GM12878 (cell line): ENCODE data around the gene ZDHHC14. TPM values are rescaled to one million over a fixed set of nuclear protein-coding genes. Genes with fewer than 3 reads are reported as not detected.

Experiments used
- ATAC-seq: fragments of 200-7000 bp; cut with Tn5 transposase; 3 replicates; pipeline ENCODE4 v1.9.1; 2020; ENCODE audit warnings: mild to moderate bottlenecking, moderate library complexity
- BruUV-seq: library from RNA; stranded (reverse); fragments of 400-500 nt; replicated peaks from 2 replicates; lab custom pipeline; 2021; lab: Mats Ljungman, UMichigan
- CTCF ChIA-PET: fragments of 300-600 bp; sonication (Branson Sonifier 250); formaldehyde crosslinking; extraction: SDS; loops from one replicate; lab custom pipeline; 2021; ENCODE audit warnings: inconsistent platforms; lab: Yijun Ruan, JAX
- POLR2A ChIA-PET: fragments of 350-600 bp; formaldehyde crosslinking; extraction: SDS; loops from one replicate; lab custom pipeline; 2021; ENCODE audit warnings: inconsistent platforms; lab: Charles Lee
- RAD21 ChIA-PET: fragments of 300-600 bp; sonication (Branson Sonifier 250); formaldehyde crosslinking; loops from one replicate; lab custom pipeline; 2023; ENCODE audit warnings: antibody characterized with exemption; ENCODE audit not compliant: unreplicated experiment; lab: Charles Lee
- SMC1A ChIA-PET: fragments of 300-600 bp; sonication (Branson Sonifier 250); formaldehyde crosslinking; loops from one replicate; lab custom pipeline; 2023; ENCODE audit not compliant: unreplicated experiment, uncharacterized antibody; lab: Charles Lee
- DNase-seq: peaks from one replicate; pipeline ENCODE4 v3.0.0-alpha.2; 2011; ENCODE audit warnings: low read depth, low spot score
- FAIRE-seq: peaks from 3 replicates; lab custom pipeline; 2011; peaks lifted over from hg19 to GRCh38; lab: Jason Lieb, UNC
- H2AFZ ChIP-seq: 2 replicates; pipeline ENCODE4 v1.6.0; 2011; ENCODE audit warnings: low read depth, low read length, control low read depth; ENCODE audit not compliant: control insufficient read depth
- H3K27ac ChIP-seq: 2 replicates; pipeline ENCODE4 v1.5.1; 2011; ENCODE audit warnings: control low read depth; ENCODE audit not compliant: control insufficient read depth, insufficient read depth
- H3K27me3 ChIP-seq, 2 experiments: replicated peaks in 1 of 2; 2 replicates each; pipeline versions ENCODE4 v1.6.0 to v1.6.1; 2011; ENCODE audit warnings: low read length in 1 of 2; ENCODE audit not compliant: control insufficient read depth in 2 of 2, insufficient read depth in 2 of 2
- H3K36me3 ChIP-seq, 2 experiments: 2 replicates each; pipeline ENCODE4 v1.5.1; 2011; ENCODE audit warnings: low read length in 1 of 2; ENCODE audit not compliant: control insufficient read depth in 2 of 2, insufficient read depth in 2 of 2
- H3K4me1 ChIP-seq: 2 replicates; pipeline ENCODE4 v1.6.1; 2011; ENCODE audit warnings: mild to moderate bottlenecking, low read length, moderate library complexity, mixed read lengths; ENCODE audit not compliant: control insufficient read depth, insufficient read depth
- H3K4me2 ChIP-seq: 2 replicates; pipeline ENCODE4 v1.6.0; 2011; ENCODE audit warnings: control low read depth; ENCODE audit not compliant: control insufficient read depth, insufficient read depth
- H3K4me3 ChIP-seq: fragments of 200-600 bp; sonication (generic); 2 replicates; pipeline ENCODE4 v1.5.1; 2016
- H3K79me2 ChIP-seq: 2 replicates; pipeline ENCODE4 v1.6.0; 2011; ENCODE audit warnings: low read length; ENCODE audit not compliant: control insufficient read depth, insufficient read depth
- H3K9ac ChIP-seq: 2 replicates; pipeline ENCODE4 v1.8.0; 2011; ENCODE audit warnings: low read length, control low read depth, mixed read lengths; ENCODE audit not compliant: control insufficient read depth, insufficient read depth
- H3K9me3 ChIP-seq: replicated peaks from 3 replicates; pipeline ENCODE4 v1.5.1; 2011; ENCODE audit warnings: mild to moderate bottlenecking, low read length; ENCODE audit not compliant: control insufficient read depth, insufficient read depth
- H4K20me1 ChIP-seq: 2 replicates; pipeline ENCODE4 v1.6.0; 2011; ENCODE audit not compliant: control insufficient read depth, insufficient read depth
- BCLAF1 ChIP-seq: fragments of 450-650 bp; IDR thresholded peaks from 2 replicates; pipeline ENCODE4 v1.6.1; 2017; ENCODE audit warnings: antibody characterized with exemption, mild to moderate bottlenecking, moderate library complexity
- CHD1 ChIP-seq: IDR thresholded peaks from 2 replicates; pipeline ENCODE4 v1.6.1; 2012; ENCODE audit warnings: low read depth, low read length, improper control_type of control experiment
- EP300 ChIP-seq, 2 experiments: fragments of 150-350 bp in 1 of 2; IDR thresholded peaks; 2 replicates each; pipeline ENCODE4 v1.6.1; 2011 to 2012; ENCODE audit warnings: low read depth in 2 of 2, low read length in 2 of 2, borderline replicate concordance in 1 of 2, improper control_type of control experiment in 1 of 2, inconsistent platforms in 1 of 2; ENCODE audit not compliant: control insufficient read depth in 1 of 2
- EZH2 ChIP-seq: IDR thresholded peaks from 2 replicates; pipeline ENCODE4 v1.6.1; 2012; ENCODE audit warnings: low read depth, mild to moderate bottlenecking, control low read depth, inconsistent platforms, low read length, borderline replicate concordance; ENCODE audit not compliant: control insufficient read depth
- FOXK2 ChIP-seq: fragments of 450-650 bp; IDR thresholded peaks from 2 replicates; pipeline ENCODE4 v1.6.1; 2017; ENCODE audit warnings: mild to moderate bottlenecking, moderate library complexity
- IRF3 ChIP-seq: fragments of 450-650 bp; IDR thresholded peaks from 2 replicates; pipeline ENCODE4 v1.6.1; 2014; ENCODE audit warnings: mild to moderate bottlenecking
- KDM1A ChIP-seq: fragments of 200-600 bp; sonication (generic); IDR thresholded peaks from 2 replicates; pipeline ENCODE4 v1.6.1; 2016; ENCODE audit warnings: borderline replicate concordance
- LARP7 ChIP-seq: fragments of 450-650 bp; IDR thresholded peaks from 2 replicates; pipeline ENCODE4 v1.6.1; 2017; ENCODE audit warnings: mild to moderate bottlenecking
- RB1 ChIP-seq: fragments of 450-650 bp; formaldehyde crosslinking; IDR thresholded peaks from 2 replicates; pipeline ENCODE4 v1.6.1; 2017; ENCODE audit warnings: mild to moderate bottlenecking, borderline replicate concordance
- TCF12 ChIP-seq: IDR thresholded peaks from 2 replicates; pipeline ENCODE4 v1.6.1; 2011; ENCODE audit warnings: low read depth, mild to moderate bottlenecking, low read length
- TCF3 ChIP-seq: IDR thresholded peaks from 2 replicates; pipeline ENCODE4 v1.6.1; 2012; ENCODE audit warnings: low read depth, mild to moderate bottlenecking, low read length, borderline replicate concordance; ENCODE audit not compliant: insufficient read depth
- ZBTB11 ChIP-seq: fragments of 450-650 bp; formaldehyde crosslinking; IDR thresholded peaks from 2 replicates; pipeline ENCODE4 v1.5.0; 2022; ENCODE audit warnings: mild to moderate bottlenecking, missing genetic modification characterization
- ZNF217 ChIP-seq: fragments of 450-650 bp; IDR thresholded peaks from 2 replicates; pipeline ENCODE4 v1.6.1; 2017; ENCODE audit warnings: antibody characterized with exemption, mild to moderate bottlenecking
- ZNF24 ChIP-seq: fragments of 450-650 bp; IDR thresholded peaks from 2 replicates; pipeline ENCODE4 v1.6.1; 2017; ENCODE audit warnings: antibody characterized with exemption, mild to moderate bottlenecking
- WGBS: methylation state at CpG from one replicate; pipeline ENCODE4 v1.1.6; 2016; ENCODE audit warnings: low lambda C conversion rate; ENCODE audit not compliant: insufficient replicate concordance, insufficient coverage; ENCODE audit errors: missing lambda C conversion rate; 5-methylcytosine and 5-hydroxymethylcytosine counted together
- in situ Hi-C: fragments of 300-500 bp; cut with MboI; formaldehyde crosslinking; loops from 9 replicates; pipeline ENCODE4 v1.14.3; 2018; ENCODE audit warnings: mixed read lengths
- intact Hi-C: fragments of 100-400 bp; cut with micrococcal nuclease; formaldehyde crosslinking; loops from one replicate; pipeline ENCODE4 v1.14.2; 2022; ENCODE audit not compliant: unreplicated experiment
- polyA plus RNA-seq, 11 experiments: library from polyadenylated mRNA; depleted of rRNA in 4 of 11; unstranded in 6 of 11; stranded (reverse) in 5 of 11; fragments of >200 nt; fragmentation: Nextera tagmentation in 4 of 11; fragmentation: Illumina TruSeq in 1 of 11; extraction: Ambion mirVana in 4 of 11; extraction: Trizol in 1 of 11; gene quantifications; 1 replicate in 1 of 11; 2 replicates in 10 of 11; pipeline versions ENCODE4 v1.2.1 to v1.2.3, GENCODE V29; 2011 to 2016; ENCODE audit warnings: inconsistent platforms in 2 of 11, missing spikeins in 2 of 11, low read depth in 1 of 11
- total RNA-seq, 4 experiments: library from RNA; depleted of rRNA in 3 of 4; stranded (reverse); fragments of >200 nt in 3 of 4; fragmentation: Illumina TruSeq in 1 of 4; extraction: Trizol in 1 of 4; gene quantifications; 2 replicates each; pipeline versions ENCODE4 v1.2.1 to v1.2.3, GENCODE V29; 2013 to 2021

ZDHHC14 gene
- total and polyA plus RNA-seq, 10 of the 15 experiments (the other 5 are each of a cell fraction or from before 2014, with no cell fraction given) = 0.15 to 16.0 (median 0.76) TPM; not detected in 1

GRCh38 chr6:157535340-157536222 is 154.6 kb downstream of the ZDHHC14 start:
- POLR2A ChIA-PET = interaction anchor here (1.1 to 1.8 kb wide), 3 partner anchors 26 to 218 kb away, joined by 3 to 4 read pairs (median 3); no protein-coding TSS in a partner anchor
- H3K4me1 ChIP-seq = peaks cover 8% of the 10 kb centered on the region; the same call in 1 of the 2 replicates
- H3K4me3 ChIP-seq = no peak overlapping the region
- no peak for TF ChIP-seq EZH2
- TF ChIP-seq TCF3 = no peak
- no peak for TF ChIP-seq TCF12
- no peak for TF ChIP-seq ZBTB11 (CRISPR knock-in tag)
- TF ChIP-seq FOXK2 = peak; percentile 36
- TF ChIP-seq IRF3 = no peak
- TF ChIP-seq ZNF24 = no peak; the same call in 1 of the 2 replicates
- no peak; the same call in 1 of the 2 replicates for TF ChIP-seq ZNF217
- TF ChIP-seq EP300 (IDR thresholded peaks at IDR 0.05; ENCODE audit: borderline replicate concordance in 1 of 2, control insufficient read depth in 1 of 2, low read depth in 2 of 2, low read length in 2 of 2) = peak; percentile 85 to 91; a peak in 3 of 4 replicates
- no peak for TF ChIP-seq CHD1
- no peak for TF ChIP-seq BCLAF1
- no peak for TF ChIP-seq LARP7
- TF ChIP-seq RB1 = no peak
- TF ChIP-seq KDM1A = no peak

More at GRCh38 chr6:157535340-157536222, 154.6 kb downstream of the ZDHHC14 start:
- peaks cover 0 to 2% of the 10 kb centered on the region in 2 experiments; a peak in 1 of 4 replicates for H3K36me3 ChIP-seq
- RAD21 ChIA-PET = interaction anchor here (0.6 to 4.6 kb wide), 9 partner anchors 17 to 221 kb away, joined by 3 to 54 read pairs (median 7); no protein-coding TSS in a partner anchor
- H2AFZ ChIP-seq = no peak overlapping the region
- H3K27ac ChIP-seq = no peak overlapping the region; the same call in 1 of the 2 replicates
- peak; percentile 76 for FAIRE-seq
- H3K79me2 ChIP-seq = no peaks in the 10 kb centered on the region
- WGBS = 15% methylated on average over 13 of the region's 13 CpGs
- H3K4me2 ChIP-seq = peak overlapping the region; percentile 35; the same call in 1 of the 2 replicates
- H3K9ac ChIP-seq = no peak overlapping the region
- intact Hi-C loops = loop anchor here (1.0 to 5.0 kb wide), 4 partner anchors 28 to 153 kb away; partner anchors contain the start of gene ZDHHC14
- H3K27me3 ChIP-seq = no peaks in the 10 kb centered on the region
- in situ Hi-C loops = no loop called here
- ATAC-seq = peak; percentile 85
- no peaks in the 10 kb centered on the region for H4K20me1 ChIP-seq
- SMC1A ChIA-PET = interaction anchor here (0.7 to 5.0 kb wide), 20 partner anchors 8 to 221 kb away, joined by 3 to 48 read pairs (median 4); no protein-coding TSS in a partner anchor
- peak; percentile 71 for DNase-seq
- no TSS peak for BruUV-seq
- H3K9me3 ChIP-seq = no peaks in the 10 kb centered on the region; the same call in 2 of the 3 replicates
- CTCF ChIA-PET = interaction anchor here (1.0 to 3.7 kb wide), 6 partner anchors 13 to 209 kb away, joined by 3 to 22 read pairs (median 6); no protein-coding TSS in a partner anchor
